ENCODE data around the gene GPRIN2.
"Not testable (repeated sequence)": the region's sequence is repeated elsewhere in the genome, so short reads cannot be mapped to it uniquely, and the experiment has no call there.

- TF ChIP-seq EZH2 (IDR thresholded peaks at IDR 0.05); FOXP2 (optimal IDR thresholded peaks at IDR 0.05; ENCODE audit: control extremely low read depth, extremely low read length, insufficient read depth): not testable (repeated sequence)
Measured at GRCh38 chr10:46585246-46585645, 28.8 kb upstream of the GPRIN2 start.

Data from SK-N-MC (cell line).